ENCODE data around the gene SPRR2E.
"Not testable (repeated sequence)": the region's sequence is repeated elsewhere in the genome, so short reads cannot be mapped to it uniquely, and the experiment has no call there.

SPRR2E gene

GRCh38 chr1:153058826-153059784 is 35.2 kb downstream of the SPRR2E start:
- no peak for DNase-seq (ENCODE audit: low read depth)

GRCh38 chr1:153058154-153058553 is 36.2 kb downstream of the SPRR2E start:
- DNase-seq (ENCODE audit: low read depth): no peak

GRCh38 chr1:153057375-153057774 is 37.0 kb downstream of the SPRR2E start, which contains the start of gene SPRR2A:
TSS of gene SPRR2A (minus strand) at chr1:153057512. CDS start at chr1:153056735, 777 bp downstream.
- DNase-seq (ENCODE audit: low read depth): no peak

- DNase-seq (ENCODE audit: low read depth): not testable (repeated sequence)
Measured at GRCh38 chr1:153056111-153056510, 38.2 kb downstream of the SPRR2E start.

- DNase-seq (ENCODE audit: low read depth): no peak
Measured at GRCh38 chr1:153049211-153049610, 45.1 kb downstream of the SPRR2E start.
